Right atrium auricular region (tissue), 2 donors: ENCODE measurements around the gene MANBA. TPM values are rescaled to one million over a fixed set of nuclear protein-coding genes. Genes with fewer than 3 reads are reported as not detected.

ENCODE experiments used
- DNase-seq: peaks from one replicate; pipeline ENCODE4 v3.0.0-alpha.2; 2019; ENCODE audit warnings: low spot score
- H3K27ac ChIP-seq, 2 donors: fragments of 200-600 bp; sonication (generic); 1 replicate in 1 of 2; 2 replicates in 1 of 2; pipeline ENCODE4 v1.5.1; 2016 to 2019
- H3K27me3 ChIP-seq, 2 donors: fragments of 200-600 bp; sonication (generic); one replicate each; pipeline versions ENCODE4 v1.5.1 to v1.6.0; 2017 to 2019
- H3K36me3 ChIP-seq: fragments of 200-600 bp; sonication (generic); one replicate; pipeline ENCODE4 v1.5.1; 2016
- H3K4me1 ChIP-seq, 2 donors: fragments of 200-600 bp; sonication (generic); one replicate each; pipeline versions ENCODE4 v1.5.1 to v1.6.0; 2017 to 2019
- H3K4me3 ChIP-seq, 2 donors: fragments of 200-600 bp; sonication (generic); 1 replicate in 1 of 2; 2 replicates in 1 of 2; pipeline ENCODE4 v1.5.1; 2017 to 2019; ENCODE audit warnings: mild to moderate bottlenecking in 1 of 2, moderate library complexity in 1 of 2
- H3K9me3 ChIP-seq, 2 donors: fragments of 200-600 bp; sonication (generic); one replicate each; pipeline ENCODE4 v1.5.1; 2019
- total RNA-seq, 2 donors: library from RNA; depleted of rRNA; stranded (reverse); fragments of >200 nt; gene quantifications; one replicate each; pipeline ENCODE4 v1.1.0, GENCODE V29; 2016
- TF ChIP-seq, protein P1 (sequence below), 2 donors: fragments of 200-600 bp; sonication (generic); IDR thresholded peaks; one replicate each; pipeline ENCODE4 v1.5.1; 2019; ENCODE audit warnings: antibody characterized with exemption in 2 of 2

Gene MANBA
- total RNA-seq, 2 donors from 2014 or later, result 26.9 to 41.6 TPM

GRCh38 chr4:102600689-102601088, 160.1 kb downstream of the MANBA start:
- no peaks in the 10 kb centered on the region for H3K27me3 ChIP-seq
- no peak for DNase-seq
- no peak overlapping the region for H3K27ac ChIP-seq
- TF ChIP-seq, protein P1, sequence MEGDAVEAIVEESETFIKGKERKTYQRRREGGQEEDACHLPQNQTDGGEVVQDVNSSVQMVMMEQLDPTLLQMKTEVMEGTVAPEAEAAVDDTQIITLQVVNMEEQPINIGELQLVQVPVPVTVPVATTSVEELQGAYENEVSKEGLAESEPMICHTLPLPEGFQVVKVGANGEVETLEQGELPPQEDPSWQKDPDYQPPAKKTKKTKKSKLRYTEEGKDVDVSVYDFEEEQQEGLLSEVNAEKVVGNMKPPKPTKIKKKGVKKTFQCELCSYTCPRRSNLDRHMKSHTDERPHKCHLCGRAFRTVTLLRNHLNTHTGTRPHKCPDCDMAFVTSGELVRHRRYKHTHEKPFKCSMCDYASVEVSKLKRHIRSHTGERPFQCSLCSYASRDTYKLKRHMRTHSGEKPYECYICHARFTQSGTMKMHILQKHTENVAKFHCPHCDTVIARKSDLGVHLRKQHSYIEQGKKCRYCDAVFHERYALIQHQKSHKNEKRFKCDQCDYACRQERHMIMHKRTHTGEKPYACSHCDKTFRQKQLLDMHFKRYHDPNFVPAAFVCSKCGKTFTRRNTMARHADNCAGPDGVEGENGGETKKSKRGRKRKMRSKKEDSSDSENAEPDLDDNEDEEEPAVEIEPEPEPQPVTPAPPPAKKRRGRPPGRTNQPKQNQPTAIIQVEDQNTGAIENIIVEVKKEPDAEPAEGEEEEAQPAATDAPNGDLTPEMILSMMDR (IDR thresholded peaks at IDR 0.05), result no peak
- peaks cover 0 to 9% of the 10 kb centered on the region in 2 donors for H3K4me1 ChIP-seq
- H3K4me3 ChIP-seq, result no peak overlapping the region
- peaks cover 39% of the 10 kb centered on the region for H3K36me3 ChIP-seq
- no peaks in the 10 kb centered on the region for H3K9me3 ChIP-seq

DNA sequence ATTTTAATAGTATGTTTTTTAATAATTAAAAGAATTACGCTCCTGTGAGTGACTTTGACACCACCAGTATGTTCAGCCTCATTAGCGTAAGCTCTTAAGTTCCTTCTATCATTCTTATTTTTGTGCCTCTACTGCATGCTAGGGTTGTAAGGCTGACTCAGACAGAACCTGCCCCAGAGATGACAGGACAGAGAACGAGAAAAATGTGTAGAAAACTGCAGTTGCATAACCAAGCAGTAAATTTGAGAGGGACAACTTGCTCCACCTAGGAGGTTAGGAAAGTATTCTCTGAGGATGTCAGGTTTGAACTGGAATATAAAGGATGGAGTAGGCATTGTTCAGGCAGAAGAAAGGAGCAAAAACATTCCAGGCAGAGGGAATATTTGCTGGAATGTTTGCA, 160.9 kb downstream of the MANBA start:
- Histone ChIP-seq H3K27me3 (no peaks in the 10 kb centered on the region), H3K9me3 (no peaks in the 10 kb centered on the region), H3K4me3 (no peak overlapping the region), H3K27ac (no peak overlapping the region), H3K4me1 (peaks cover 0 to 9% of the 10 kb centered on the region in 2 donors), H3K36me3 (peaks cover 46% of the 10 kb centered on the region)
- TF ChIP-seq, protein P1 (IDR thresholded peaks at IDR 0.05), result no peak
- no peak for DNase-seq

GRCh38 chr4:102599455-102599854, 161.3 kb downstream of the MANBA start:
- H3K27me3 ChIP-seq, result no peaks in the 10 kb centered on the region
- no peak overlapping the region for H3K4me3 ChIP-seq
- TF ChIP-seq, protein P1 (IDR thresholded peaks at IDR 0.05), result no peak
- DNase-seq, result no peak
- no peak overlapping the region for H3K27ac ChIP-seq
- H3K4me1 ChIP-seq, result peaks cover 0 to 9% of the 10 kb centered on the region in 2 donors
- peaks cover 49% of the 10 kb centered on the region for H3K36me3 ChIP-seq
- H3K9me3 ChIP-seq, result no peaks in the 10 kb centered on the region

DNA sequence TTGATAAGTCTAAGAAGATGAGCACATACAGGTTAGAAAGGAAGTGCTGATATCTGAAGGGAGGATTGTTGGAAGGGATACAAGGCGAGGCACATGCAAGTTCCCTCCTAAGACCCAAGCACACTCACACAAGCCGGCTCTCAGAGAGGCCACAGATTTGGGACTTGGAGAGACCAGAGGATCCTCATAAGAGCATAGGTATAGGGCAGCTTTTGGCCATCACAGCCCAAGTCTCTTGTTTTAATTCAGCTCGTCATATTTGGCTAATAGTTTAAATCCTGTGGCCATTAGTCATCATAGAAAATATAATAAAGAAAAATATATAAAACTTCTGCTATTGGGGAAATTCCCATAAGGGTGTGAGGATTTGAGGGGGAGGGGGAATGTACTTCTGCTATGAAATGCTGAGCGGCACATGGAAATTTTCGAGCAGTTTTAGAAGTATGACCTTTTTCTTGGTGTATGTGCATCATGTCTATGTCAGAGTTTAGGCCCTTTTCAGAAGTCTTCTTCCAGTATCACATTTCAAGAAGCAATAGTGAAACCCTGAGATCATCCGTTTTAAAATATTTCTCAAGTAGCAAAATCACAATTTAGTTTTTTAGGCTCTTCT, 161.9 kb downstream of the MANBA start:
- Histone ChIP-seq H3K27me3 (no peaks in the 10 kb centered on the region), H3K36me3 (peaks cover 48% of the 10 kb centered on the region), H3K4me3 (no peak overlapping the region), H3K9me3 (no peaks in the 10 kb centered on the region), H3K27ac (peak overlapping the region in 1 of 2 donors; percentile 60), H3K4me1 (peaks cover 0 to 9% of the 10 kb centered on the region in 2 donors)
- DNase-seq, result no peak
- TF ChIP-seq, protein P1 (IDR thresholded peaks at IDR 0.05), result no peak

- peaks cover 0 to 9% of the 10 kb centered on the region in 2 donors for H3K4me1 ChIP-seq
- no peaks in the 10 kb centered on the region for H3K9me3 ChIP-seq
- TF ChIP-seq, protein P1 (IDR thresholded peaks at IDR 0.05), result no peak
- DNase-seq, result no peak
- no peaks in the 10 kb centered on the region for H3K27me3 ChIP-seq
- H3K36me3 ChIP-seq, result peaks cover 48% of the 10 kb centered on the region
- peak overlapping the region in 1 of 2 donors; percentile 60 for H3K27ac ChIP-seq
- H3K4me3 ChIP-seq, result no peak overlapping the region
Measured at GRCh38 chr4:102598086-102598761, 162.5 kb downstream of the MANBA start.
